ENCODE data around the gene FOXS1. TPM values are rescaled to one million over a fixed set of nuclear protein-coding genes. Genes with fewer than 3 reads are reported as not detected.
A peak's percentile ranks its signal among the peaks of the same experiment; 100 is the strongest.

FOXS1 gene
- total RNA-seq, 1 experiment from 2014 or later = not detected

- DNase-seq (ENCODE audit: low read depth) = peak; percentile 34
Observed at GRCh38 chr20:31861385-31862156, 16.2 kb upstream of the FOXS1 start.

- DNase-seq (ENCODE audit: low read depth) = no peak
Observed at GRCh38 chr20:31861135-31861384, 15.7 kb upstream of the FOXS1 start.

- no peak for DNase-seq (ENCODE audit: low read depth)
Observed at GRCh38 chr20:31860390-31861134, 15.2 kb upstream of the FOXS1 start.

GRCh38 chr20:31859998-31860380 lies 14.6 kb upstream of the FOXS1 start:
- no peak for DNase-seq (ENCODE audit: low read depth)

- DNase-seq (ENCODE audit: low read depth) = no peak
Observed at GRCh38 chr20:31859266-31859997, 14.0 kb upstream of the FOXS1 start.

GRCh38 chr20:31858760-31859083 lies 13.3 kb upstream of the FOXS1 start:
- DNase-seq (ENCODE audit: low read depth) = no peak

- no peak for DNase-seq (ENCODE audit: low read depth)
Observed at GRCh38 chr20:31857861-31858759, 12.7 kb upstream of the FOXS1 start.

- DNase-seq (ENCODE audit: low read depth) = no peak
Observed at GRCh38 chr20:31856516-31856915, 11.1 kb upstream of the FOXS1 start.

GRCh38 chr20:31853481-31853880 lies 8.1 kb upstream of the FOXS1 start:
- DNase-seq (ENCODE audit: low read depth) = no peak

GRCh38 chr20:31851240-31851955 lies 6.0 kb upstream of the FOXS1 start:
- no peak for DNase-seq (ENCODE audit: low read depth)

- no peak for DNase-seq (ENCODE audit: low read depth)
Observed at GRCh38 chr20:31849306-31849930, 4.0 kb upstream of the FOXS1 start.

GRCh38 chr20:31848088-31848999 lies 2.9 kb upstream of the FOXS1 start:
- no peak for DNase-seq (ENCODE audit: low read depth)

- no peak for DNase-seq (ENCODE audit: low read depth)
Observed at GRCh38 chr20:31846793-31847138, 1.4 kb upstream of the FOXS1 start.

GRCh38 chr20:31844737-31845299 lies 586 bp downstream of the FOXS1 start:
- DNase-seq (ENCODE audit: low read depth) = no peak

- DNase-seq (ENCODE audit: low read depth) = no peak
Observed at GRCh38 chr20:31843881-31844280, 1.5 kb downstream of the FOXS1 start.

- DNase-seq (ENCODE audit: low read depth) = no peak
Observed at GRCh38 chr20:31843288-31843687, 2.1 kb downstream of the FOXS1 start.

GRCh38 chr20:31842471-31843157 lies 2.8 kb downstream of the FOXS1 start:
- DNase-seq (ENCODE audit: low read depth) = no peak

- no peak for DNase-seq (ENCODE audit: low read depth)
Observed at GRCh38 chr20:31841928-31842327, 3.5 kb downstream of the FOXS1 start.
